Measurements from ENCODE around the gene CAD.

CAD gene

GRCh38 chr2:27231921-27232320, 14.8 kb downstream of the CAD start:
- DNase-seq, result no peak

- DNase-seq, result no peak
These were observed 16.2 kb downstream of the CAD start for GRCh38 chr2:27233341-27233740.

GRCh38 chr2:27236136-27236535, 19.0 kb downstream of the CAD start:
- no peak for DNase-seq

GRCh38 chr2:27236626-27237025, 19.5 kb downstream of the CAD start:
- DNase-seq, result no peak

- no peak for DNase-seq
These were observed 20.3 kb downstream of the CAD start for GRCh38 chr2:27237341-27237945.

GRCh38 chr2:27238976-27239375, 21.8 kb downstream of the CAD start:
- DNase-seq, result no peak

GRCh38 chr2:27240406-27240805, 23.2 kb downstream of the CAD start:
- no peak for DNase-seq

- no peak for DNase-seq
These were observed 24.8 kb downstream of the CAD start for GRCh38 chr2:27241761-27242613.

- DNase-seq, result no peak
These were observed 25.4 kb downstream of the CAD start for GRCh38 chr2:27242614-27242951.

GRCh38 chr2:27243391-27244130, 26.4 kb downstream of the CAD start:
- no peak for DNase-seq

GRCh38 chr2:27245116-27245515, 27.9 kb downstream of the CAD start:
- no peak for DNase-seq

- DNase-seq, result no peak
These were observed 28.5 kb downstream of the CAD start for GRCh38 chr2:27245626-27246025.

- no peak for DNase-seq
These were observed 30.7 kb downstream of the CAD start for GRCh38 chr2:27247893-27248292.

GRCh38 chr2:27249159-27249890, 32.2 kb downstream of the CAD start:
- DNase-seq, result no peak

GRCh38 chr2:27249891-27250651, 32.9 kb downstream of the CAD start:
- peak; percentile 68 for DNase-seq

- no peak for DNase-seq
These were observed 33.6 kb downstream of the CAD start for GRCh38 chr2:27250652-27251379.

GRCh38 chr2:27251766-27252165, 34.6 kb downstream of the CAD start:
- DNase-seq, result no peak

GRCh38 chr2:27255187-27255586, 38.0 kb downstream of the CAD start:
- no peak for DNase-seq

- no peak for DNase-seq
These were observed 38.5 kb downstream of the CAD start for GRCh38 chr2:27255660-27256059.

- no peak for DNase-seq
These were observed 39.8 kb downstream of the CAD start for GRCh38 chr2:27256855-27257454.

GRCh38 chr2:27258051-27258450, 40.9 kb downstream of the CAD start:
- DNase-seq, result no peak
